Lung (tissue), 12 donors: ENCODE results near the gene APOL1. TPM values are rescaled to one million over a fixed set of nuclear protein-coding genes. Genes with fewer than 3 reads are reported as not detected.

ENCODE experiments used
- ATAC-seq: fragments of 200-7000 bp; cut with Tn5 transposase; one replicate; pipeline ENCODE4 v1.9.1; 2020; ENCODE audit warnings: moderate number of reproducible peaks; ENCODE audit not compliant: insufficient read depth, low FRiP score
- DNase-seq, 3 donors: peaks; one replicate each; pipeline ENCODE4 v3.0.0-alpha.2; 2013 to 2017
- H3K27ac ChIP-seq, 2 donors: one replicate each; pipeline ENCODE4 v1.5.1; 2013; ENCODE audit warnings: mild to moderate bottlenecking in 2 of 2, moderate library complexity in 2 of 2, control low read depth in 1 of 2, inconsistent platforms in 1 of 2, low read depth in 1 of 2, low read length in 1 of 2
- H3K27me3 ChIP-seq, 3 donors: one replicate each; pipeline ENCODE4 v1.5.1; 2013; ENCODE audit warnings: low read length in 2 of 3; ENCODE audit not compliant: control insufficient read depth in 3 of 3, insufficient read depth in 3 of 3
- H3K36me3 ChIP-seq, 4 donors: one replicate each; pipeline ENCODE4 v1.5.1; 2013; ENCODE audit warnings: low read length in 4 of 4, mild to moderate bottlenecking in 1 of 4, moderate library complexity in 1 of 4; ENCODE audit not compliant: control insufficient read depth in 4 of 4, insufficient read depth in 4 of 4
- H3K4me1 ChIP-seq, 5 donors: one replicate each; pipeline ENCODE4 v1.5.1; 2013; ENCODE audit warnings: low read length in 5 of 5, mild to moderate bottlenecking in 2 of 5, moderate library complexity in 1 of 5; ENCODE audit not compliant: control insufficient read depth in 5 of 5, insufficient read depth in 5 of 5
- H3K4me3 ChIP-seq: one replicate; pipeline ENCODE4 v1.5.1; 2013; ENCODE audit warnings: mild to moderate bottlenecking, control low read depth, moderate library complexity
- H3K9ac ChIP-seq, 2 donors: one replicate each; pipeline ENCODE4 v1.5.1; 2013; ENCODE audit warnings: low read length in 2 of 2, control low read depth in 1 of 2; ENCODE audit not compliant: insufficient read depth in 1 of 2
- H3K9me3 ChIP-seq, 4 donors: one replicate each; pipeline ENCODE4 v1.5.1; 2013; ENCODE audit warnings: low read length in 3 of 4, mild to moderate bottlenecking in 1 of 4, moderate library complexity in 1 of 4; ENCODE audit not compliant: control insufficient read depth in 4 of 4, insufficient read depth in 3 of 4
- WGBS, 2 donors: extraction: QIAGEN DNeasy Blood & Tissue Kit; methylation state at CpG; one replicate each; pipeline ENCODE4 v1.1.7; 2013; 5-methylcytosine and 5-hydroxymethylcytosine counted together
- polyA plus RNA-seq, 2 donors: library from polyadenylated mRNA; stranded (reverse); fragments of 200-250 nt; gene quantifications; one replicate each; pipeline ENCODE4 v1.2.1, GENCODE V29; 2013
- total RNA-seq, 2 donors: library from RNA; depleted of rRNA in 1 of 2; stranded (reverse); fragments of >200 nt in 1 of 2; gene quantifications; one replicate each; pipeline ENCODE4 v1.2.1, GENCODE V29; 2014 to 2021
- TF ChIP-seq, protein P1 (sequence below): IDR thresholded peaks from 2 replicates; pipeline ENCODE4 v1.5.1; 2012; ENCODE audit warnings: mild to moderate bottlenecking; ENCODE audit errors: control extremely low read depth, extremely low read depth
- donor health status: control.
- donor health status: control.
- donor health status: Bipolar disorder and iron deficiency.
- donor health status: healthy.
- donor health status: DM: yes; HTN: yes; CAD: no.

Gene APOL1
- total and polyA plus RNA-seq, 4 donors, result 32.3 to 75.0 (median 50.2) TPM

DNA sequence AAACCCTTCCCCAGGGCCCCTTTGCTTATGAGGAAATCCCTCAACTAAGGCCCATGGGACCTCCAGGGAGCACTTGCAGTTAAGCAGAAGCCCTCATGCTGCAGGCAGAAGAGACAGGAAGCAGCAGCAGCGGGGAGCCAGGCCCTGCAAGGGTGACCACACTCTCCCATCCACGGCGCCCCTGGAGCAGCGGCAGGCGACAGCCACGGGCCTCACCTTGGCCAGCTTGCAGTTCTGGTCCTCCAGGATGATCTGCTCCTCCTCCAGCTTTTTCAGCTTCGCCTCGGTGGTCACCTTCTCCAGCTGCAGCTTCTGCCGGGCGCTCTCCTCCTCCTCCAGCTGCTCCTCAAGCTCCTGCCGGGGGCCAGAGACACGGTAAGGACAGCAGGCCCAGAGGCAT lies 47.0 kb downstream of the APOL1 start:
- DNase-seq (no peak), ATAC-seq (no peak)
- H3K4me1 ChIP-seq, result peaks cover 0 to 3% (median 0%) of the 10 kb centered on the region in 5 donors
- peaks cover 64 to 88% (median 73%) of the 10 kb centered on the region in 4 donors for H3K36me3 ChIP-seq
- H3K9ac ChIP-seq, result no peak overlapping the region
- TF ChIP-seq, protein P1, sequence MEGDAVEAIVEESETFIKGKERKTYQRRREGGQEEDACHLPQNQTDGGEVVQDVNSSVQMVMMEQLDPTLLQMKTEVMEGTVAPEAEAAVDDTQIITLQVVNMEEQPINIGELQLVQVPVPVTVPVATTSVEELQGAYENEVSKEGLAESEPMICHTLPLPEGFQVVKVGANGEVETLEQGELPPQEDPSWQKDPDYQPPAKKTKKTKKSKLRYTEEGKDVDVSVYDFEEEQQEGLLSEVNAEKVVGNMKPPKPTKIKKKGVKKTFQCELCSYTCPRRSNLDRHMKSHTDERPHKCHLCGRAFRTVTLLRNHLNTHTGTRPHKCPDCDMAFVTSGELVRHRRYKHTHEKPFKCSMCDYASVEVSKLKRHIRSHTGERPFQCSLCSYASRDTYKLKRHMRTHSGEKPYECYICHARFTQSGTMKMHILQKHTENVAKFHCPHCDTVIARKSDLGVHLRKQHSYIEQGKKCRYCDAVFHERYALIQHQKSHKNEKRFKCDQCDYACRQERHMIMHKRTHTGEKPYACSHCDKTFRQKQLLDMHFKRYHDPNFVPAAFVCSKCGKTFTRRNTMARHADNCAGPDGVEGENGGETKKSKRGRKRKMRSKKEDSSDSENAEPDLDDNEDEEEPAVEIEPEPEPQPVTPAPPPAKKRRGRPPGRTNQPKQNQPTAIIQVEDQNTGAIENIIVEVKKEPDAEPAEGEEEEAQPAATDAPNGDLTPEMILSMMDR, result no peak
- H3K4me3 ChIP-seq, result no peak overlapping the region
- WGBS, 2 donors, result 88 to 95% methylated on average over 12 of the region's 12 CpGs
- no peaks in the 10 kb centered on the region for H3K27me3 ChIP-seq
- H3K9me3 ChIP-seq, result no peaks in the 10 kb centered on the region
- H3K27ac ChIP-seq, result peak overlapping the region in 1 of 2 donors; percentile 20

DNA sequence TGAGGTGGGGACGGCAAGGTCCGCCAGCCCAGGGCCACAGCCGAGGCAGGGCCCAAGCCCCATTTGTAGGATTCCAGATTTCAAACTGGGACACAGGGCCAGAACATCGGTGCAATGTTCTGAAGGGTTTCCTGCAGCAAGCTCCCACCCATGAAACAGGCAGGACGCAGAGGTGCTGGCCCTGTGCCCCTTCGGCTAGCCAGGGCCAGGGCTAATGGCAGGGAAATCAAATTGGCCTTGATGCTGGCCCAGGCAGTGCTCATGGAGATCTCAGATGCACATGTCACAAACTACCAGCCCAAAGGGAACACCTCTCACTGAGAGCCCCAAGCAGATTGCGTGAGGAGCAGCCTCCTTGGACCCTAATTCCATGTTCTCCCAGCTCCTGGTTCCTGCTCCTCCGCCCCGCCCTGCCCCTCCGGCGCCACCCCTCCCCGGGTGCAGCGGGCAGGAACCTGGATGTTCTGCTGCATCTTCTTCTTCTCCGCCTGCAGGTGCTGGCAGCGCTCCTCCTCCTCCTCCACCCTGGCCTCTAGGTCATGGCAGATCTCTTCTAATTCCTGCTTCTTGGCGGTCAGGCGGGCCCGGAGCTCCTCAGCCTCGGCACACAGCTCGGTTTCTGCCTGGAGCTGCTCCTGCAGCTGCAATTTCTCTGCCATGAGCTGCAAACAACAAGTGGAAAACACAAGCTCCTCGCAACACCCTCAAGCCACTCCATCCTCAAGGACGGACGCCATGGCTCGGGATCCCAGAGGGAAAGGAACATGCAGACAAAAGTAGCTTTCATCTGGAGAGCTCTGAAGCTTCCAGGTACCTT lies 47.7 kb downstream of the APOL1 start:
- H3K4me1 ChIP-seq, result peaks cover 0 to 3% (median 0%) of the 10 kb centered on the region in 5 donors
- H3K36me3 ChIP-seq, result peaks cover 65 to 88% (median 74%) of the 10 kb centered on the region in 4 donors
- ATAC-seq, result no peak
- H3K27me3 ChIP-seq, result no peaks in the 10 kb centered on the region
- H3K27ac ChIP-seq, result peak overlapping the region in 1 of 2 donors; percentile 20
- no peak overlapping the region for H3K4me3 ChIP-seq
- WGBS, 2 donors, result 95% methylated on average over 24 of the region's 24 CpGs
- H3K9me3 ChIP-seq, result no peaks in the 10 kb centered on the region
- no peak for DNase-seq
- H3K9ac ChIP-seq, result no peak overlapping the region
- TF ChIP-seq, protein P1, result no peak

- TF ChIP-seq, protein P1, result peak; percentile 88
- Histone ChIP-seq H3K9me3 (no peaks in the 10 kb centered on the region), H3K4me1 (peaks cover 0 to 3% (median 0%) of the 10 kb centered on the region in 5 donors), H3K27me3 (no peaks in the 10 kb centered on the region), H3K36me3 (peaks cover 71 to 92% (median 73%) of the 10 kb centered on the region in 4 donors), H3K4me3 (no peak overlapping the region), H3K9ac (no peak overlapping the region), H3K27ac (peak overlapping the region in 1 of 2 donors; percentile 63)
- DNase-seq (peak; percentile 67 to 76 (median 76)), ATAC-seq (peak; percentile 51)
- 37% methylated on average over 13 of the region's 13 CpGs for WGBS, 2 donors
Observed at GRCh38 chr22:36301384-36301828, 48.5 kb downstream of the APOL1 start.
